ENCODE results near the gene PRSS33.

The PRSS33 gene

DNA sequence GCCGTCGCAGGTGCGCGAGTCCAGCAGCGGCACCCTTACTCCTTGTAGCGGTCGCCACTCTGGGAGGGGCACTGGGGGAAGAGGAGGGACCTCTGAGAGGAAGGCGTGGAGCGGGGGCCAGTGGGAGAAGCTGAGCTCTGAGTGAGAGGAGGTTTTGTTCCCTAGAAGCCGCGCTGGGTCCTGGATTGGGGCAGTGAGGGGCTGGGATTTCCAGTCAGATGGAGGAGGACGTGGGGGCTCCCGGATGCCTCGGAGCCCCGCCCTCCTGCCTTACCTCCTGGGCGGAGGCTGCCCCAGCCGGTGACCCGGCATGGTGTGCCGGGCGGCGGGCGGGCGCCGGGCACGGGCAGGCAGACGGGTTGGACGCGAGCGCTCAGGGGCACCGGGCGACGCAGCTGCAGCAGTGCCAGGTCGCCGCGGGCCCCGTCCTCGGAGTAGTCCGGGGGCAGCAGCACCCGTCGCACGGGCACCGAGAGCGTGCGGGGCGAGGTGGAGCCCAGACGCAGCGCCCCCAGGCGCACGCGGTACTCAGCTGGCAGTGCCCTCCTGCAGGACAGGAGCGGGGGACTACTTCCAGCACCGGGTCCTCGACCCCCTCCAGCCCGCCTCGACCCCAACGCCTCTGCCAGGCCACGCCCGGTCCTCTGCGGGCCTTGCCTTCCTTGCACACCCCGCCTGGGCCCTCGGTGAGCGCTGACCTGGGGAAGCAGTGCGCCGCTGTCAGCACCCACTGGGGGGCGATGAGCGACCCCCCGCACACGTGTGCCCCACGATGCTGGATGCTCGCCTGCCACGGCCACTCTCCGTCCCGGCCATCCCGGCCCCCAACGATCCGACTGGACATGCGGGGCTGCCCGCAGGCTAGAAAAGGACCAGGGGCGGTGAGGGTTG is 2.0 kb downstream of the PRSS33 start:
- TF ChIP-seq POLR2A (IDR thresholded peaks at IDR 0.05; ENCODE audit: extremely low read depth, insufficient read length): no peak
- TF ChIP-seq, protein P1, sequence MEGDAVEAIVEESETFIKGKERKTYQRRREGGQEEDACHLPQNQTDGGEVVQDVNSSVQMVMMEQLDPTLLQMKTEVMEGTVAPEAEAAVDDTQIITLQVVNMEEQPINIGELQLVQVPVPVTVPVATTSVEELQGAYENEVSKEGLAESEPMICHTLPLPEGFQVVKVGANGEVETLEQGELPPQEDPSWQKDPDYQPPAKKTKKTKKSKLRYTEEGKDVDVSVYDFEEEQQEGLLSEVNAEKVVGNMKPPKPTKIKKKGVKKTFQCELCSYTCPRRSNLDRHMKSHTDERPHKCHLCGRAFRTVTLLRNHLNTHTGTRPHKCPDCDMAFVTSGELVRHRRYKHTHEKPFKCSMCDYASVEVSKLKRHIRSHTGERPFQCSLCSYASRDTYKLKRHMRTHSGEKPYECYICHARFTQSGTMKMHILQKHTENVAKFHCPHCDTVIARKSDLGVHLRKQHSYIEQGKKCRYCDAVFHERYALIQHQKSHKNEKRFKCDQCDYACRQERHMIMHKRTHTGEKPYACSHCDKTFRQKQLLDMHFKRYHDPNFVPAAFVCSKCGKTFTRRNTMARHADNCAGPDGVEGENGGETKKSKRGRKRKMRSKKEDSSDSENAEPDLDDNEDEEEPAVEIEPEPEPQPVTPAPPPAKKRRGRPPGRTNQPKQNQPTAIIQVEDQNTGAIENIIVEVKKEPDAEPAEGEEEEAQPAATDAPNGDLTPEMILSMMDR (IDR thresholded peaks at IDR 0.05; ENCODE audit: low read depth, low read length): peak; percentile 33
- peak; percentile 33 for DNase-seq (ENCODE audit: low read depth)
- H3K4me3 ChIP-seq (ENCODE audit: low read depth, low read length): no peak overlapping the region

DNA sequence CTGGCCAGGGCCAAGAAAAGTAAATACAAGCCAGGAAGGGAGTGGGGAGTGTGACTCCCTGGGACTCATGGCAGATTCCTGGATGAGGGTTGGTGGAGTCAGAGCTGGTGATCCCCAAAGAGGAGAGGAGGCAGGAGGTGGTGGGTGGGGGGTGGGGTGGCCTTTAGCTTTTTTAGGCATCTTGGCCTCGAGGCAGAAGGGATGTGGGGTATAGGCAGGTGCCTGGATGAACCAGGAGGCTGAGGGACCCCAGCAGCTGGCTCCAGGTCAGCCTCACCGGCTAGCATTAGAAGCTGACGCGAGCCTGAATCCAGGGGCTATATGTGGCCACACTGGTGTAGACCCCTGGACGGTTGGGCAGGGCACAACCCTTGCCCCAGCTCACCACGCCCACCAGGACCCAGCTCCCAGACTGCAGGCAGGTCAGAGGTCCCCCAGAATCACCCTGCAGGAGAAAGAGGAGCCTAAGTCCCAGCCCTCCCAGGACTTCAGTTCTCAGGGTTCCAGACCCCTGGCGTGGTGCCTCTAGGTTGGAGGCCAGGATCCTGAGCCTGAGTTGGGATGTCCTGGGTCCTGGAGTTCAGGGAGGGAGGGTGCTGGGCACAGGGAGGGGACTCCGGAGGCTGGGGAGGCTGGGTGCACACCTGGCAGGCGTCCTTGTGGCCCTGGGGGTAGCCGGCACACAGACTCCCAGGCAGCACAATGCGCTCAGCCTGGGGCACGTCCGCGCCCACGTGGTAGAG is 2.8 kb downstream of the PRSS33 start:
- TF ChIP-seq, protein P2, sequence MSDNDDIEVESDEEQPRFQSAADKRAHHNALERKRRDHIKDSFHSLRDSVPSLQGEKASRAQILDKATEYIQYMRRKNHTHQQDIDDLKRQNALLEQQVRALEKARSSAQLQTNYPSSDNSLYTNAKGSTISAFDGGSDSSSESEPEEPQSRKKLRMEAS (IDR thresholded peaks at IDR 0.05; ENCODE audit: low read depth, low read length): no peak
- TF ChIP-seq POLR2A (IDR thresholded peaks at IDR 0.05; ENCODE audit: extremely low read depth, insufficient read length): no peak
- TF ChIP-seq, protein P1 (IDR thresholded peaks at IDR 0.05; ENCODE audit: low read depth, low read length): no peak
- no peak for TF ChIP-seq MYC (IDR thresholded peaks at IDR 0.05; ENCODE audit: low read depth, low read length)
- H3K4me3 ChIP-seq (ENCODE audit: low read depth, low read length): no peak overlapping the region
- DNase-seq (ENCODE audit: low read depth): no peak

DNA sequence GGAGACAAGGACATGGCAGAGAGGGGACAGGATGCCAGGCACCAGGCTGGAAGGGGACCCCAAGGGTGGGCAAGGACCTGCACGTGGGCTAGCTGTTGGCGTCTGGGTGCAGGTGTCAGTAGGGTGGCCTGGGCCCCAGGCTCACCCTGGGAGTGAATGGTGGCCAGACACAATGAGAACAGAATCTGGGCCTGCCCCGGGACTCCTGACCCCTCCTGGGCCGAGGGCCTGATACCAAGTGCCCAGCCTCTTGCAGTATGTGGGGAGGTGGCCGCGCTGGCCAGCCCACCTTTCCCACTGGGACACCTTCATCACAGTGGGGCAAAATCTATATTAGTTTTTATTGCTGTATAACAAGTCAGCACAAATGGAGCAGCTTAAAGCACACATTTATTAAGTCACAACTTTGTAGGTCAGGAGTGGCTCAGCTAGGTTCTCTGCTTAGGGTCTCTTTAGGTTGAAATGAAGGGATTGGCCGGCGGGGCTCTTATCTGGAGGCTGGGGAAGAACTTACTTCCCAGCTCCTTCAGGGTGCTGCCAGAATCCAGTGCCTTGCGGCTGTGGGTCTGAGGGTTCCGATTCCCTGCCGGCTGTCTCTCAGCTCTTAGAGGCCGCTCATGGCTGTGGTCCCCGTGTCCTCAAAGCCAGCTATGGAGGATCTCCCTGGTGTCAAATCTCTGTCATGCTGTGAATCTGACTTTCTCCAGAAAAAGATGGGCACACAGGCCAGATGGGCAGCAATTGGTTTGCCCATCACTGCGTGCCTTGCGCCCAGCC is 3.6 kb downstream of the PRSS33 start:
- DNase-seq (ENCODE audit: low read depth): no peak
- no peak overlapping the region for H3K4me3 ChIP-seq (ENCODE audit: low read depth, low read length)
- TF ChIP-seq POLR2A (IDR thresholded peaks at IDR 0.05; ENCODE audit: extremely low read depth, insufficient read length) (no peak), MYC (IDR thresholded peaks at IDR 0.05; ENCODE audit: low read depth, low read length) (no peak)
- TF ChIP-seq, protein P1 (IDR thresholded peaks at IDR 0.05; ENCODE audit: low read depth, low read length): no peak
- TF ChIP-seq, protein P2 (IDR thresholded peaks at IDR 0.05; ENCODE audit: low read depth, low read length): no peak

DNA sequence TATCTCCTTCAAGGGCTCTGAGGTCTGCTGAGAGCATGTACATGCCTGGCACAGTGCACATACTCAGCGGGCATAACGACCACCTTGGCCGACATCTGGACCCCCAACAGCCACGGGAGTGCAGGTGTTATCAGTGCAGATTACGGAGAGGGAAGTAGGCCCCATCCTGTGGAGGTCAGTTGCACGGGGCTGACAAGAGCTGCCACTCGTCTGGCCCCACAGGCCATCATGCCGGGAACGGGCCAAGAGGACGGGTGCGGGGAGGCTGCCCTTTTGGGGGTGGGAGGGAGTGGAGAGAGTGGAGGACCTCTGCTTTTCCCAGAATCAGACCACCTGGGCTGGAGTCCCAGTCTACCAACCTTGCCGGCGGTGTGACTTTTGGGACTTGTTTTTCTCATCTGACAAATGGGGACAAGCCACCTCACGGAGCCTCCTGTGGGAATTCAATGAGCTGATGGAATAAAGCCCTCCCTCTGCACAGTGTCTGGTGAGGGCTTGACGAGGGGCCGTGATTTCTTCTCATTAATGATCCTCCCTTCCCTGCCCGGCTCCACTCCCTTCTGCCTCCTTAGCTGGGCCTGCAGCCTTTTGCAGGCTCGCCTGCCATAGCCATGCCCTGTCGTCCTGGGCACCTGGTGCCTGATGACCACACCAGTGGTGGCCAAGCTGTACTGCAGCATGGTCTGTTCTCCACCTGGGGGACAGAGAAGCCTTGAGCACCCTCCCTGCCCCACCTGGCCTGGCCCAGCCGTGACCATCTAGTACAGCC is 4.6 kb downstream of the PRSS33 start:
- DNase-seq (ENCODE audit: low read depth): no peak
- no peak overlapping the region for H3K4me3 ChIP-seq (ENCODE audit: low read depth, low read length)
- TF ChIP-seq, protein P1 (IDR thresholded peaks at IDR 0.05; ENCODE audit: low read depth, low read length): no peak
- TF ChIP-seq MYC (IDR thresholded peaks at IDR 0.05; ENCODE audit: low read depth, low read length) (no peak), POLR2A (IDR thresholded peaks at IDR 0.05; ENCODE audit: extremely low read depth, insufficient read length) (no peak)
- TF ChIP-seq, protein P2 (IDR thresholded peaks at IDR 0.05; ENCODE audit: low read depth, low read length): no peak

All from NB4 (cell line).